ENCODE measurements around the gene TBC1D9. TPM values are rescaled to one million over a fixed set of nuclear protein-coding genes. Genes with fewer than 3 reads are reported as not detected.
A peak's percentile ranks its signal among the peaks of the same experiment; 100 is the strongest.

TBC1D9 gene
- polyA plus RNA-seq, 1 of the 3 experiments (the other 2 are of a cell fraction), result 13.5 TPM

DNA sequence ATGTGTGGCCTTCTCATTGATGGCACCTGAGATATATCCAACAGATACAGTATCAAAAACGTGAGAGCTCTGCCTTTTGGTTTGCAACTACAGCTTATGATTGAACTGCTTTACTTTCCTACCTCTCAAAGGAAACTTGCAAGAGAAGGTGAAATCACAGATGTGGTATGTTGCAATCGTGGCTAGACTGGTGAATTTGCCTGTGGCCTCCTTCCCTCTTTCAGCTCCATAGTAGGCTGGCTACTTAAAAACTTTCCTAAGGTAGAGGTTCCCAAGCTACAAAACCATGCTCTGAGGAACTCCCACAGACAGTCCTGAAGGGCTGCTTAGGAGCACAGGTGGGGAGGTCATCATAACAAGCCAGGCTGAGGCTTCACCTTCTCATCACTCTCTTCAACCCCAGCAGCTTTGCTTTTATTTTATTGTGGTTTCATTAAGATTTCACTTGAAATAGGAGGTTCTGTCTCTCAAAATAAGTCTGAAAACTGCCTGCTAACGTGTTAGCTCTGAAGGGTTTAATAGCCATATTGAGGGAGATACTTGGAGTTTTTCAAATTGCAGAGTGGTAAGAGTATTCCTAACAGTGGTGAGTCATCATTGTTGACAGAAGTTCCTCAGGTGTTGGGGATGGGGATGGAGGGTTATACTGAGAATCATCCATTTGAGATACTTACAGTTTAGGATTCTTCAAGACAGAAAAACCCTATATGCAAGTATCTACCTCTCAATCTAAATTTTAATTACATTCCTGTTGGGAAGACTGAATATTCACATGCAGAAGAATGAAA lies 93.9 kb downstream of the TBC1D9 start:
- Histone ChIP-seq H3K27me3 (ENCODE audit: insufficient read depth) (no peaks in the 10 kb centered on the region), H3K4me2 (no peak overlapping the region), H3K9me3 (no peaks in the 10 kb centered on the region), H3K9me2 (no peaks in the 10 kb centered on the region), H3K27ac (ENCODE audit: low read depth in 2 of 2, low read length in 1 of 2) (no peak overlapping the region), H3K4me1 (ENCODE audit: control insufficient read depth in 1 of 2, insufficient read depth in 2 of 2, low read depth in 1 of 2, low read length in 1 of 2) (no peaks in the 10 kb centered on the region), H4K20me1 (ENCODE audit: insufficient read depth) (no peaks in the 10 kb centered on the region), H3K79me2 (ENCODE audit: insufficient read depth) (no peaks in the 10 kb centered on the region), H2AFZ (ENCODE audit: low read depth) (no peak overlapping the region), H3K9ac (no peak overlapping the region), H3K4me3 (ENCODE audit: low read depth in 2 of 2, low read length in 1 of 2) (no peak overlapping the region), H3F3A (replicated peaks; ENCODE audit: insufficient read depth) (no peaks in the 10 kb centered on the region), H3K36me3 (replicated peaks in 1 of 2; ENCODE audit: control insufficient read depth in 1 of 2, insufficient read depth in 2 of 2, low read length in 1 of 2) (peaks cover 37 to 45% of the 10 kb centered on the region in 2 experiments)
- 86% methylated on average over 3 of the region's 3 CpGs for WGBS (ENCODE audit: low lambda C conversion rate)
- TF ChIP-seq TAF1 (IDR thresholded peaks at IDR 0.05; ENCODE audit: borderline replicate concordance, low read depth, low read length) (no peak), TCF12 (IDR thresholded peaks at IDR 0.05) (no peak), CHD2 (IDR thresholded peaks at IDR 0.05; ENCODE audit: low read length, partially characterized antibody) (no peak), RXRA (IDR thresholded peaks at IDR 0.05; ENCODE audit: borderline replicate concordance, low read depth) (no peak), FOSL2 (IDR thresholded peaks at IDR 0.05; ENCODE audit: borderline replicate concordance, low read depth) (peak; percentile 33; the same call in 1 of the 2 replicates), GATA2 (CRISPR knock-in tag; IDR thresholded peaks at IDR 0.05) (no peak)
- TF ChIP-seq, protein P1, sequence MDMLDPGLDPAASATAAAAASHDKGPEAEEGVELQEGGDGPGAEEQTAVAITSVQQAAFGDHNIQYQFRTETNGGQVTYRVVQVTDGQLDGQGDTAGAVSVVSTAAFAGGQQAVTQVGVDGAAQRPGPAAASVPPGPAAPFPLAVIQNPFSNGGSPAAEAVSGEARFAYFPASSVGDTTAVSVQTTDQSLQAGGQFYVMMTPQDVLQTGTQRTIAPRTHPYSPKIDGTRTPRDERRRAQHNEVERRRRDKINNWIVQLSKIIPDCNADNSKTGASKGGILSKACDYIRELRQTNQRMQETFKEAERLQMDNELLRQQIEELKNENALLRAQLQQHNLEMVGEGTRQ (IDR thresholded peaks at IDR 0.05; ENCODE audit: borderline replicate concordance, low read depth, low read length), result no peak
- TF ChIP-seq, protein P2, sequence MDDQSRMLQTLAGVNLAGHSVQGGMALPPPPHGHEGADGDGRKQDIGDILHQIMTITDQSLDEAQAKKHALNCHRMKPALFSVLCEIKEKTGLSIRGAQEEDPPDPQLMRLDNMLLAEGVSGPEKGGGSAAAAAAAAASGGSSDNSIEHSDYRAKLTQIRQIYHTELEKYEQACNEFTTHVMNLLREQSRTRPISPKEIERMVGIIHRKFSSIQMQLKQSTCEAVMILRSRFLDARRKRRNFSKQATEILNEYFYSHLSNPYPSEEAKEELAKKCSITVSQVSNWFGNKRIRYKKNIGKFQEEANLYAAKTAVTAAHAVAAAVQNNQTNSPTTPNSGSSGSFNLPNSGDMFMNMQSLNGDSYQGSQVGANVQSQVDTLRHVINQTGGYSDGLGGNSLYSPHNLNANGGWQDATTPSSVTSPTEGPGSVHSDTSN (IDR thresholded peaks at IDR 0.05), result no peak
- ChIA-PET CTCF (interaction anchor here (1.1 to 1.6 kb wide), 3 partner anchors 9 to 302 kb away, joined by 3 to 6 read pairs (median 3); no protein-coding TSS in a partner anchor), POLR2A (no interaction called here)
- no peak for DNase-seq

DNA sequence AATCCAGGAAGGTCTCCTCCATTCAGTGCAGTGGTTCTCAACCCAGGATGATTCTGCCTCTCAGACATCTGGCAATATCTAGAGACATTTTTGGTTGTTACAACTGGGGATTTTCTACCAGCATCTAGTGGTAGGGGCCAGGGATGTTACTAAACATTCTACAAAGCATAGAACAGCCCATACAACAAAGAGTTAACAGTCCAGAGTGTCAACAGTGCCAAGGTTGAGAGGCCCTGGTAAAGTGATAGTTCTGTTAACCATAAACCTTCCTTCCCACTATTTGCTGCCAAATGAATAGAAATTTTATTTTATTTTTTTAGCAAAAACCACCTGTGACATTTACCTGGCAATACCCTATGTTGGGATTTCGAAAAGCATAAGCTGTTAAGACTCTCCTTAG lies 94.6 kb downstream of the TBC1D9 start:
- Histone ChIP-seq H3K4me2 (no peak overlapping the region), H3K79me2 (ENCODE audit: insufficient read depth) (no peaks in the 10 kb centered on the region), H3K9me2 (no peaks in the 10 kb centered on the region), H3K9ac (no peak overlapping the region), H3F3A (replicated peaks; ENCODE audit: insufficient read depth) (no peaks in the 10 kb centered on the region), H3K4me1 (ENCODE audit: control insufficient read depth in 1 of 2, insufficient read depth in 2 of 2, low read depth in 1 of 2, low read length in 1 of 2) (no peaks in the 10 kb centered on the region), H3K9me3 (no peaks in the 10 kb centered on the region), H3K36me3 (replicated peaks in 1 of 2; ENCODE audit: control insufficient read depth in 1 of 2, insufficient read depth in 2 of 2, low read length in 1 of 2) (peaks cover 40 to 45% of the 10 kb centered on the region in 2 experiments), H4K20me1 (ENCODE audit: insufficient read depth) (no peaks in the 10 kb centered on the region), H3K27ac (ENCODE audit: low read depth in 2 of 2, low read length in 1 of 2) (no peak overlapping the region), H3K27me3 (ENCODE audit: insufficient read depth) (no peaks in the 10 kb centered on the region), H2AFZ (ENCODE audit: low read depth) (no peak overlapping the region), H3K4me3 (ENCODE audit: low read depth in 2 of 2, low read length in 1 of 2) (no peak overlapping the region)
- CTCF ChIA-PET, result interaction anchor here (1.2 kb wide), 1 partner anchor 302 kb away, joined by 6 read pairs; no protein-coding TSS in a partner anchor
- 90% methylated on average over 1 of the region's 1 CpG for WGBS (ENCODE audit: low lambda C conversion rate)
- TF ChIP-seq, protein P3, sequence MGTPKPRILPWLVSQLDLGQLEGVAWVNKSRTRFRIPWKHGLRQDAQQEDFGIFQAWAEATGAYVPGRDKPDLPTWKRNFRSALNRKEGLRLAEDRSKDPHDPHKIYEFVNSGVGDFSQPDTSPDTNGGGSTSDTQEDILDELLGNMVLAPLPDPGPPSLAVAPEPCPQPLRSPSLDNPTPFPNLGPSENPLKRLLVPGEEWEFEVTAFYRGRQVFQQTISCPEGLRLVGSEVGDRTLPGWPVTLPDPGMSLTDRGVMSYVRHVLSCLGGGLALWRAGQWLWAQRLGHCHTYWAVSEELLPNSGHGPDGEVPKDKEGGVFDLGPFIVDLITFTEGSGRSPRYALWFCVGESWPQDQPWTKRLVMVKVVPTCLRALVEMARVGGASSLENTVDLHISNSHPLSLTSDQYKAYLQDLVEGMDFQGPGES (IDR thresholded peaks at IDR 0.05; ENCODE audit: low read depth, low read length), result no peak
- TF ChIP-seq NRF1 (IDR thresholded peaks at IDR 0.05; ENCODE audit: low read depth, low read length) (no peak), SMC3 (IDR thresholded peaks at IDR 0.05; ENCODE audit: low read depth, low read length) (no peak), SIN3A (IDR thresholded peaks at IDR 0.05; ENCODE audit: borderline replicate concordance, low read depth, low read length) (no peak), CHD2 (IDR thresholded peaks at IDR 0.05; ENCODE audit: low read length, partially characterized antibody) (no peak), MXI1 (IDR thresholded peaks at IDR 0.05; ENCODE audit: low read depth, low read length) (no peak), RXRA (IDR thresholded peaks at IDR 0.05; ENCODE audit: borderline replicate concordance, low read depth) (no peak), POLR2AphosphoS5 (IDR thresholded peaks at IDR 0.05; ENCODE audit: low read depth, low read length) (no peak)
- TF ChIP-seq, protein P4, sequence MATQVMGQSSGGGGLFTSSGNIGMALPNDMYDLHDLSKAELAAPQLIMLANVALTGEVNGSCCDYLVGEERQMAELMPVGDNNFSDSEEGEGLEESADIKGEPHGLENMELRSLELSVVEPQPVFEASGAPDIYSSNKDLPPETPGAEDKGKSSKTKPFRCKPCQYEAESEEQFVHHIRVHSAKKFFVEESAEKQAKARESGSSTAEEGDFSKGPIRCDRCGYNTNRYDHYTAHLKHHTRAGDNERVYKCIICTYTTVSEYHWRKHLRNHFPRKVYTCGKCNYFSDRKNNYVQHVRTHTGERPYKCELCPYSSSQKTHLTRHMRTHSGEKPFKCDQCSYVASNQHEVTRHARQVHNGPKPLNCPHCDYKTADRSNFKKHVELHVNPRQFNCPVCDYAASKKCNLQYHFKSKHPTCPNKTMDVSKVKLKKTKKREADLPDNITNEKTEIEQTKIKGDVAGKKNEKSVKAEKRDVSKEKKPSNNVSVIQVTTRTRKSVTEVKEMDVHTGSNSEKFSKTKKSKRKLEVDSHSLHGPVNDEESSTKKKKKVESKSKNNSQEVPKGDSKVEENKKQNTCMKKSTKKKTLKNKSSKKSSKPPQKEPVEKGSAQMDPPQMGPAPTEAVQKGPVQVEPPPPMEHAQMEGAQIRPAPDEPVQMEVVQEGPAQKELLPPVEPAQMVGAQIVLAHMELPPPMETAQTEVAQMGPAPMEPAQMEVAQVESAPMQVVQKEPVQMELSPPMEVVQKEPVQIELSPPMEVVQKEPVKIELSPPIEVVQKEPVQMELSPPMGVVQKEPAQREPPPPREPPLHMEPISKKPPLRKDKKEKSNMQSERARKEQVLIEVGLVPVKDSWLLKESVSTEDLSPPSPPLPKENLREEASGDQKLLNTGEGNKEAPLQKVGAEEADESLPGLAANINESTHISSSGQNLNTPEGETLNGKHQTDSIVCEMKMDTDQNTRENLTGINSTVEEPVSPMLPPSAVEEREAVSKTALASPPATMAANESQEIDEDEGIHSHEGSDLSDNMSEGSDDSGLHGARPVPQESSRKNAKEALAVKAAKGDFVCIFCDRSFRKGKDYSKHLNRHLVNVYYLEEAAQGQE (IDR thresholded peaks at IDR 0.05; ENCODE audit: low read depth, low read length), result no peak
- TF ChIP-seq, protein P5, sequence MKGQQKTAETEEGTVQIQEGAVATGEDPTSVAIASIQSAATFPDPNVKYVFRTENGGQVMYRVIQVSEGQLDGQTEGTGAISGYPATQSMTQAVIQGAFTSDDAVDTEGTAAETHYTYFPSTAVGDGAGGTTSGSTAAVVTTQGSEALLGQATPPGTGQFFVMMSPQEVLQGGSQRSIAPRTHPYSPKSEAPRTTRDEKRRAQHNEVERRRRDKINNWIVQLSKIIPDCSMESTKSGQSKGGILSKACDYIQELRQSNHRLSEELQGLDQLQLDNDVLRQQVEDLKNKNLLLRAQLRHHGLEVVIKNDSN (IDR thresholded peaks at IDR 0.05; ENCODE audit: borderline replicate concordance, low read depth), result no peak
- no peak for DNase-seq
- POLR2A ChIA-PET, result no interaction called here

All from SK-N-SH (cell line).